OCI-LY7 (cell line): ENCODE data around the gene XG. TPM values are rescaled to one million over a fixed set of nuclear protein-coding genes. Genes with fewer than 3 reads are reported as not detected.
A peak's percentile ranks its signal among the peaks of the same experiment; 100 is the strongest.
"Not testable (repeated sequence)": the region's sequence is repeated elsewhere in the genome, so short reads cannot be mapped to it uniquely, and the experiment has no call there.

Source experiments
- BruUV-seq: library from RNA; stranded (reverse); fragments of 400-500 nt; replicated peaks from 2 replicates; lab custom pipeline; 2021; lab: Mats Ljungman, UMichigan
- CTCF ChIA-PET: fragments of 300-600 bp; sonication (Branson Sonifier 250); formaldehyde crosslinking; loops from one replicate; lab custom pipeline; 2022; ENCODE audit warnings: antibody characterized with exemption; ENCODE audit not compliant: unreplicated experiment; lab: Charles Lee
- POLR2A ChIA-PET: fragments of 300-600 bp; sonication (Branson Sonifier 250); formaldehyde crosslinking; loops from one replicate; lab custom pipeline; 2022; ENCODE audit warnings: antibody characterized with exemption; lab: Charles Lee
- DNase-seq: peaks from one replicate; pipeline ENCODE4 v3.0.0-alpha.2; 2015; ENCODE audit warnings: low spot score
- H2AFZ ChIP-seq: fragments of 200-600 bp; sonication (generic), shearing (Covaris generic); 2 replicates; pipeline ENCODE4 v1.6.1; 2014; ENCODE audit warnings: mild to moderate bottlenecking, antibody characterized with exemption, low read length, moderate library complexity
- H3K27ac ChIP-seq: fragments of 200-600 bp; sonication (generic); 2 replicates; pipeline ENCODE4 v1.5.1; 2014; ENCODE audit warnings: mixed run types, low read depth, mild to moderate bottlenecking, moderate library complexity, low read length, inconsistent platforms; ENCODE audit not compliant: poor library complexity, severe bottlenecking
- H3K36me3 ChIP-seq: fragments of 200-600 bp; sonication (generic); 2 replicates; pipeline ENCODE4 v1.6.1; 2014; ENCODE audit warnings: mild to moderate bottlenecking, antibody characterized with exemption, low read length, moderate library complexity, mixed read lengths; ENCODE audit not compliant: insufficient read depth
- H3K4me1 ChIP-seq: fragments of 200-600 bp; sonication (generic); 2 replicates; pipeline ENCODE4 v1.5.1; 2014; ENCODE audit warnings: mild to moderate bottlenecking, low read length; ENCODE audit not compliant: insufficient read depth, poor library complexity, severe bottlenecking
- H3K4me2 ChIP-seq: fragments of 200-600 bp; sonication (generic); 2 replicates; pipeline ENCODE4 v1.6.1; 2014; ENCODE audit warnings: mild to moderate bottlenecking, low read length
- H3K4me3 ChIP-seq: fragments of 200-600 bp; sonication (generic); 2 replicates; pipeline ENCODE4 v1.5.1; 2014; ENCODE audit warnings: mild to moderate bottlenecking, low read depth, low read length; ENCODE audit not compliant: poor library complexity, severe bottlenecking
- H3K79me2 ChIP-seq: fragments of 200-600 bp; sonication (generic); 2 replicates; pipeline ENCODE4 v1.6.1; 2016; ENCODE audit warnings: low read depth, mild to moderate bottlenecking, low read length, moderate library complexity, mixed read lengths; ENCODE audit not compliant: insufficient read depth
- H3K9me2 ChIP-seq: fragments of 200-600 bp; sonication (generic); 2 replicates; pipeline ENCODE4 v1.6.1; 2016; ENCODE audit warnings: mild to moderate bottlenecking, low read length, mixed read lengths; ENCODE audit not compliant: insufficient read depth
- H3K9me3 ChIP-seq: fragments of 200-600 bp; sonication (generic); 2 replicates; pipeline ENCODE4 v1.6.1; 2014; ENCODE audit warnings: mild to moderate bottlenecking, mixed run types, low read length, mixed read lengths
- H4K20me1 ChIP-seq: fragments of 200-600 bp; sonication (generic); 2 replicates; pipeline ENCODE4 v1.6.1; 2014; ENCODE audit warnings: mild to moderate bottlenecking, antibody characterized with exemption, low read length, moderate library complexity, mixed read lengths; ENCODE audit not compliant: insufficient read depth
- CTCF ChIP-seq: fragments of 200-600 bp; sonication (generic); conservative IDR thresholded peaks from 2 replicates; pipeline ENCODE4 v1.5.1; 2014; ENCODE audit warnings: mild to moderate bottlenecking, antibody characterized with exemption, low read length, moderate library complexity, mixed read lengths
- EZH2phosphoT487 ChIP-seq: fragments of 200-600 bp; sonication (generic); IDR thresholded peaks from 2 replicates; pipeline ENCODE4 v1.6.1; 2018; ENCODE audit warnings: low read depth, borderline replicate concordance, mild to moderate bottlenecking, mixed run types, antibody characterized with exemption, low read length, moderate library complexity, mixed read lengths
- intact Hi-C: fragments of 100-400 bp; cut with micrococcal nuclease; formaldehyde crosslinking; loops from one replicate; pipeline ENCODE4 v1.10.0; 2022; ENCODE audit not compliant: unreplicated experiment
- total RNA-seq, 2 experiments: library from RNA; depleted of rRNA in 1 of 2; stranded (reverse); fragments of >200 nt in 1 of 2; shearing (Covaris generic) in 1 of 2; gene quantifications; 2 replicates each; pipeline ENCODE4 v1.2.3, GENCODE V29; 2014 to 2022

Gene XG
- total RNA-seq, 2 experiments from 2014 or later = not detected

- Histone ChIP-seq H2AFZ (peak overlapping the region; percentile 69), H3K4me2 (peak overlapping the region; percentile 23; the same call in 1 of the 2 replicates)
- BruUV-seq, H3K9me2 ChIP-seq, H3K79me2 ChIP-seq, H3K4me1 ChIP-seq, H4K20me1 ChIP-seq, H3K36me3 ChIP-seq, H3K4me3 ChIP-seq, H3K27ac ChIP-seq, H3K9me3 ChIP-seq, CTCF ChIA-PET: not testable (repeated sequence)
- intact Hi-C loops = loop anchor here (1.0 kb wide), 1 partner anchor 168 kb away; no protein-coding TSS in a partner anchor
- POLR2A ChIA-PET = interaction anchor here (0.6 kb wide), 1 partner anchor 96 kb away, joined by 9 read pairs; no protein-coding TSS in a partner anchor
- DNase-seq = peak; percentile 53
- peak; percentile 62 for TF ChIP-seq CTCF
Observed at GRCh38 chrX:2812161-2812907, 60.5 kb downstream of the XG start.

DNA sequence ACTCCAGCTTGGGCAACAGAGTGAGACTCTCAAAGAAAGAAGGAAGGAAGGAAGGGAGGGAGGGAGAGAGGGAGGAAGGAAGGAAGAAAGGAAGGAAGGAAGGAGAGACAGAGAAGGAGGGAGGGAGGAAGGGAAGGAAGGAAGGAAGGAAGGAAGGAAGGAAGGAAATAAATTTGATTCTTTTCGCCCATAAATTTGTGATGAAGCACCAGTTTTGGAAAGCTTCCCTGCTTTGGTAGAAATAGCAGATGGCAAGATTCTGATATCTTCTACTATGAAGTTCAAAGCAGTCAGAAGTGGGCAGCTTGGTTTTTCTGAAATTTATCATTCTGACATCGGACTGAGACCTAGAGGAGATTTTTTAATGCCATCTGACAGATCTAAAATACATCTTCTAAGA, 65.2 kb downstream of the XG start:
- Histone ChIP-seq H3K36me3 (no peaks in the 10 kb centered on the region), H3K79me2 (no peaks in the 10 kb centered on the region), H3K9me2 (no peaks in the 10 kb centered on the region), H3K4me1 (no peaks in the 10 kb centered on the region), H2AFZ (no peak overlapping the region), H3K4me2 (no peak overlapping the region), H3K4me3 (no peak overlapping the region), H4K20me1 (no peaks in the 10 kb centered on the region), H3K9me3 (no peaks in the 10 kb centered on the region), H3K27ac (no peak overlapping the region)
- TF ChIP-seq EZH2phosphoT487 (no peak), CTCF (no peak)
- intact Hi-C loops = no loop called here
- ChIA-PET POLR2A (no interaction called here), CTCF (no interaction called here)
- BruUV-seq = no TSS peak
- DNase-seq = no peak
